ENCODE results near the gene C3orf52.
A peak's percentile ranks its signal among the peaks of the same experiment; 100 is the strongest.
"Not testable (repeated sequence)": the region's sequence is repeated elsewhere in the genome, so short reads cannot be mapped to it uniquely, and the experiment has no call there.

Gene C3orf52

GRCh38 chr3:112086076-112086854 lies at the start of gene C3orf52:
Gene C3orf52, plus strand, starts transcription at chr3:112086389. Its CDS starts 19 bp downstream, at chr3:112086408.
- peak; percentile 58 to 63 for DNase-seq

GRCh38 chr3:112037194-112037593 lies 49.0 kb upstream of the C3orf52 start:
- DNase-seq: not testable (repeated sequence)

GRCh38 chr3:112038863-112039262 lies 47.3 kb upstream of the C3orf52 start:
- DNase-seq: no peak

- DNase-seq: no peak
These were observed 44.9 kb upstream of the C3orf52 start for GRCh38 chr3:112041321-112041720.

- DNase-seq: peak; percentile 96 to 98
These were observed 43.3 kb upstream of the C3orf52 start for GRCh38 chr3:112042842-112043280.

GRCh38 chr3:112043621-112044201 lies 42.5 kb upstream of the C3orf52 start:
- DNase-seq: peak; percentile 78 to 86

- no peak for DNase-seq
These were observed 39.6 kb upstream of the C3orf52 start for GRCh38 chr3:112046599-112046998.

- DNase-seq: no peak
These were observed 38.9 kb upstream of the C3orf52 start for GRCh38 chr3:112047264-112047663.

GRCh38 chr3:112048911-112049310 lies 37.3 kb upstream of the C3orf52 start:
- DNase-seq: no peak

- DNase-seq: no peak
These were observed 33.0 kb upstream of the C3orf52 start for GRCh38 chr3:112053229-112053628.

- no peak for DNase-seq
These were observed 29.7 kb upstream of the C3orf52 start for GRCh38 chr3:112056451-112056929.

- DNase-seq: no peak
These were observed 26.7 kb upstream of the C3orf52 start for GRCh38 chr3:112059497-112059896.

- DNase-seq: no peak
These were observed 25.0 kb upstream of the C3orf52 start for GRCh38 chr3:112061152-112061551.

- not testable (repeated sequence) for DNase-seq
These were observed 13.7 kb upstream of the C3orf52 start for GRCh38 chr3:112072387-112073060.

GRCh38 chr3:112074006-112074405 lies 12.2 kb upstream of the C3orf52 start:
- DNase-seq: no peak

- DNase-seq: no peak
These were observed 11.3 kb upstream of the C3orf52 start for GRCh38 chr3:112074616-112075497.

- DNase-seq: no peak
These were observed 7.8 kb upstream of the C3orf52 start for GRCh38 chr3:112078125-112079083.

- no peak for DNase-seq
These were observed 3.0 kb upstream of the C3orf52 start for GRCh38 chr3:112083239-112083638.

- no peak for DNase-seq
These were observed 1.0 kb upstream of the C3orf52 start for GRCh38 chr3:112084980-112085705.

GRCh38 chr3:112085735-112086075 lies 484 bp upstream of the C3orf52 start:
- no peak for DNase-seq
